Neural cell (in vitro differentiated cells): ENCODE data around the gene IL1RAPL2. TPM values are rescaled to one million over a fixed set of nuclear protein-coding genes. Genes with fewer than 3 reads are reported as not detected.

ENCODE experiments used
- H2AFZ ChIP-seq: fragments of 200-600, 300-800 bp; sonication (generic), shearing (Covaris generic); 2 replicates; pipeline ENCODE4 v1.6.0; 2014; ENCODE audit warnings: low read depth, mild to moderate bottlenecking, antibody characterized with exemption, low read length, moderate library complexity
- H3F3A ChIP-seq: fragments of 200-600 bp; shearing (Covaris generic); 2 replicates; pipeline ENCODE4 v1.6.1; 2016; ENCODE audit warnings: mild to moderate bottlenecking, moderate library complexity, mixed read lengths, antibody characterized with exemption, low read length; ENCODE audit not compliant: insufficient read depth, poor library complexity, severe bottlenecking
- H3K27ac ChIP-seq: fragments of 200-600, 300-800 bp; sonication (generic), shearing (Covaris generic); 2 replicates; pipeline ENCODE4 v1.5.1; 2014; ENCODE audit warnings: mild to moderate bottlenecking, low read length, moderate library complexity
- H3K27me3 ChIP-seq: fragments of 300-800, 200-600 bp; sonication (generic), shearing (Covaris generic); 2 replicates; pipeline ENCODE4 v1.6.0; 2014; ENCODE audit warnings: mild to moderate bottlenecking, low read depth, low read length, moderate library complexity; ENCODE audit not compliant: insufficient read depth
- H3K36me3 ChIP-seq: fragments of 300-800, 200-600 bp; sonication (generic), shearing (Covaris generic); 2 replicates; pipeline ENCODE4 v1.5.1; 2014; ENCODE audit warnings: mild to moderate bottlenecking, antibody characterized with exemption, low read length, moderate library complexity; ENCODE audit not compliant: insufficient read depth
- H3K4me2 ChIP-seq: fragments of 300-800, 200-600 bp; sonication (generic), shearing (Covaris generic); 2 replicates; pipeline ENCODE4 v1.6.0; 2014; ENCODE audit warnings: mild to moderate bottlenecking, low read length
- H3K4me3 ChIP-seq: fragments of 300-800, 200-600 bp; sonication (generic), shearing (Covaris generic); 2 replicates; pipeline ENCODE4 v1.5.1; 2014; ENCODE audit warnings: mild to moderate bottlenecking, low read length, moderate library complexity
- H3K79me2 ChIP-seq: fragments of 200-600 bp; shearing (Covaris generic); replicated peaks from 2 replicates; pipeline ENCODE4 v1.6.0; 2014; ENCODE audit warnings: mild to moderate bottlenecking, low read length, moderate library complexity; ENCODE audit not compliant: insufficient read depth
- H3K9ac ChIP-seq: fragments of 300-800, 200-600 bp; sonication (generic), shearing (Covaris generic); 2 replicates; pipeline ENCODE4 v1.6.1; 2016; ENCODE audit warnings: mild to moderate bottlenecking, low read length, mixed read lengths
- H3K9me2 ChIP-seq: fragments of 200-600 bp; shearing (Covaris generic); 2 replicates; pipeline ENCODE4 v1.6.1; 2016; ENCODE audit warnings: mild to moderate bottlenecking, low read length, mixed read lengths; ENCODE audit not compliant: insufficient read depth
- H3K9me3 ChIP-seq: fragments of 200-600, 300-800 bp; sonication (generic), shearing (Covaris generic); 2 replicates; pipeline ENCODE4 v1.6.1; 2016; ENCODE audit warnings: mild to moderate bottlenecking, mixed run types, low read length, moderate library complexity, mixed read lengths
- H4K20me1 ChIP-seq: fragments of 200-600 bp; shearing (Covaris generic); 2 replicates; pipeline ENCODE4 v1.6.1; 2016; ENCODE audit warnings: mild to moderate bottlenecking, mixed run types; ENCODE audit not compliant: insufficient read depth
- CTCF ChIP-seq: fragments of 450-650 bp; IDR thresholded peaks from 2 replicates; pipeline ENCODE4 v1.5.1; 2014; ENCODE audit warnings: antibody characterized with exemption, mild to moderate bottlenecking, moderate library complexity; ENCODE audit not compliant: poor library complexity, severe bottlenecking
- EP300 ChIP-seq: fragments of 450-650 bp; conservative IDR thresholded peaks from 2 replicates; pipeline ENCODE4 v1.6.1; 2014; ENCODE audit warnings: antibody characterized with exemption, mild to moderate bottlenecking, moderate library complexity; ENCODE audit not compliant: poor library complexity, severe bottlenecking
- EZH2 ChIP-seq: fragments of 200-600, 300-800 bp; shearing (Covaris generic), sonication (generic); IDR thresholded peaks from 2 replicates; pipeline ENCODE4 v1.6.1; 2014; ENCODE audit warnings: antibody characterized with exemption, low read length, borderline replicate concordance, mild to moderate bottlenecking; ENCODE audit not compliant: insufficient read depth, poor library complexity, severe bottlenecking
- MXI1 ChIP-seq: fragments of 450-650 bp; conservative IDR thresholded peaks from 2 replicates; pipeline ENCODE4 v1.6.1; 2014; ENCODE audit warnings: antibody characterized with exemption, mild to moderate bottlenecking; ENCODE audit not compliant: poor library complexity, severe bottlenecking
- POLR2AphosphoS5 ChIP-seq: IDR thresholded peaks from 2 replicates; pipeline ENCODE4 v1.6.1; 2012
- RAD21 ChIP-seq: fragments of 450-650 bp; conservative IDR thresholded peaks from 2 replicates; pipeline ENCODE4 v1.6.1; 2014; ENCODE audit warnings: antibody characterized with exemption, mild to moderate bottlenecking, moderate library complexity
- SMC3 ChIP-seq: fragments of 450-650 bp; conservative IDR thresholded peaks from 2 replicates; pipeline ENCODE4 v1.6.1; 2014; ENCODE audit warnings: antibody characterized with exemption, mild to moderate bottlenecking, moderate library complexity; ENCODE audit not compliant: poor library complexity
- TAF1 ChIP-seq: IDR thresholded peaks from 2 replicates; pipeline ENCODE4 v1.6.1; 2012; ENCODE audit warnings: low read depth
- polyA plus RNA-seq: library from polyadenylated mRNA; depleted of rRNA; stranded (reverse); fragments of >200 nt; gene quantifications from 2 replicates; pipeline ENCODE4 v1.2.3, GENCODE V29; 2014
- TF ChIP-seq, protein P1 (sequence below): IDR thresholded peaks from 2 replicates; pipeline ENCODE4 v1.6.1; 2012; ENCODE audit warnings: borderline replicate concordance

IL1RAPL2 gene
- polyA plus RNA-seq, 1 donor from 2014 or later: not detected

- TF ChIP-seq EZH2 (no peak), TAF1 (no peak), MXI1 (no peak), CTCF (no peak), RAD21 (no peak), POLR2AphosphoS5 (no peak), EP300 (no peak), SMC3 (no peak)
- TF ChIP-seq, protein P1, sequence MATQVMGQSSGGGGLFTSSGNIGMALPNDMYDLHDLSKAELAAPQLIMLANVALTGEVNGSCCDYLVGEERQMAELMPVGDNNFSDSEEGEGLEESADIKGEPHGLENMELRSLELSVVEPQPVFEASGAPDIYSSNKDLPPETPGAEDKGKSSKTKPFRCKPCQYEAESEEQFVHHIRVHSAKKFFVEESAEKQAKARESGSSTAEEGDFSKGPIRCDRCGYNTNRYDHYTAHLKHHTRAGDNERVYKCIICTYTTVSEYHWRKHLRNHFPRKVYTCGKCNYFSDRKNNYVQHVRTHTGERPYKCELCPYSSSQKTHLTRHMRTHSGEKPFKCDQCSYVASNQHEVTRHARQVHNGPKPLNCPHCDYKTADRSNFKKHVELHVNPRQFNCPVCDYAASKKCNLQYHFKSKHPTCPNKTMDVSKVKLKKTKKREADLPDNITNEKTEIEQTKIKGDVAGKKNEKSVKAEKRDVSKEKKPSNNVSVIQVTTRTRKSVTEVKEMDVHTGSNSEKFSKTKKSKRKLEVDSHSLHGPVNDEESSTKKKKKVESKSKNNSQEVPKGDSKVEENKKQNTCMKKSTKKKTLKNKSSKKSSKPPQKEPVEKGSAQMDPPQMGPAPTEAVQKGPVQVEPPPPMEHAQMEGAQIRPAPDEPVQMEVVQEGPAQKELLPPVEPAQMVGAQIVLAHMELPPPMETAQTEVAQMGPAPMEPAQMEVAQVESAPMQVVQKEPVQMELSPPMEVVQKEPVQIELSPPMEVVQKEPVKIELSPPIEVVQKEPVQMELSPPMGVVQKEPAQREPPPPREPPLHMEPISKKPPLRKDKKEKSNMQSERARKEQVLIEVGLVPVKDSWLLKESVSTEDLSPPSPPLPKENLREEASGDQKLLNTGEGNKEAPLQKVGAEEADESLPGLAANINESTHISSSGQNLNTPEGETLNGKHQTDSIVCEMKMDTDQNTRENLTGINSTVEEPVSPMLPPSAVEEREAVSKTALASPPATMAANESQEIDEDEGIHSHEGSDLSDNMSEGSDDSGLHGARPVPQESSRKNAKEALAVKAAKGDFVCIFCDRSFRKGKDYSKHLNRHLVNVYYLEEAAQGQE: no peak
- Histone ChIP-seq H2AFZ (no peak overlapping the region), H3K4me2 (no peak overlapping the region), H3K9me3 (no peaks in the 10 kb centered on the region), H3K4me3 (no peak overlapping the region), H3K27ac (no peak overlapping the region), H3K27me3 (peaks cover 35% of the 10 kb centered on the region), H3K36me3 (no peaks in the 10 kb centered on the region), H3K9ac (no peak overlapping the region), H4K20me1 (no peaks in the 10 kb centered on the region), H3K79me2 (no peaks in the 10 kb centered on the region), H3K9me2 (no peaks in the 10 kb centered on the region), H3F3A (no peaks in the 10 kb centered on the region)
These were observed 1.7 kb upstream of the IL1RAPL2 start for GRCh38 chrX:104564335-104564734.

- no peak for TF ChIP-seq CTCF
- no peak for TF ChIP-seq TAF1
- TF ChIP-seq RAD21: no peak
- TF ChIP-seq EZH2: no peak
- no peak for TF ChIP-seq POLR2AphosphoS5
- no peak for TF ChIP-seq EP300
- TF ChIP-seq SMC3: no peak
- TF ChIP-seq, protein P1: no peak
- no peak for TF ChIP-seq MXI1
- H3K9me3 ChIP-seq: no peaks in the 10 kb centered on the region
- H3K9me2 ChIP-seq: no peaks in the 10 kb centered on the region
- no peak overlapping the region for H3K4me2 ChIP-seq
- H3K27ac ChIP-seq: no peak overlapping the region
- H2AFZ ChIP-seq: no peak overlapping the region
- H3K27me3 ChIP-seq: peaks cover 40% of the 10 kb centered on the region
- H3K4me3 ChIP-seq: no peak overlapping the region
- H3K79me2 ChIP-seq: no peaks in the 10 kb centered on the region
- no peak overlapping the region for H3K9ac ChIP-seq
- H3K36me3 ChIP-seq: no peaks in the 10 kb centered on the region
- no peaks in the 10 kb centered on the region for H3F3A ChIP-seq
- H4K20me1 ChIP-seq: no peaks in the 10 kb centered on the region
These were observed 887 bp upstream of the IL1RAPL2 start for GRCh38 chrX:104564921-104565703.
